NCI-H1436 (cell line): ENCODE results near the gene SLC7A8.

Source experiments
- DNase-seq: peaks from one replicate; lab custom pipeline; 2025; lab: John Stamatoyannopoulos, UW

The SLC7A8 gene

DNA sequence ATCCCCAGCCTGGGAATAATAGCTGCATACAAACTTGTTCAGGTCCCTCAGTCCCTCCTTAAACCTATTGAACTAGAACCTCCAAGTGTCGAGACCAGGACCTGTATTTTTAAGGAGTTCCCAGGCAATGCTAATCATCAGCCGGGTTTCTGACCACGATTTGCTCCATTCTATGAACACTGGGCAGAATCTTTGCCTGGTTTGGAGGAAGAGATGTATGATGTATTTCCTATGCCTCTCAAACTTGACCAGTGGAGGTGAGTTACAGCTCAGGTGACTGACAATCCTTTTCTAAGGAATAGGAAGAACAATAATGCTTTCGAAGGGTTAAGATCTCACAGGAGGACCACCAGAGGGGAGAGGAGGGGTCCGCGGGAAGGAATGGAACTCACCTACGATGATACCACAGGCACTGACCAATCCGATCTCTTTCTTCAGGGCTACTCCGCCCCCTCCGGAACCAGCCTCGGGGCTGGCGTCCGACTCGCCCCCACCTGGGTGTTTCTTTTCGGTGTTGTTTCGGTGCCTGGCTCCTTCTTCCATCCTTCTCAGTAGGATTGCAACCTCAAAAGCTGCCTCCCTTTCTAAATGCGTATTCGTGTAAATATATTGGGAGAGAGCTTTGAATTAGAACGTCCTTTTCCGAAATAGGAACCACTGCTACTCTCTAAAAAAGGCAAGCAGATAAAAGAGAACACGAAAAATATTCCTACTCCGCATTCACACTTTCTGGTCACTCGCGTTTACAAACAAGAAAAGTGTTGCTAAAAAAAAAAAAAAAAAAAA lies 895 bp downstream of the SLC7A8 start:
- no peak for DNase-seq

DNA sequence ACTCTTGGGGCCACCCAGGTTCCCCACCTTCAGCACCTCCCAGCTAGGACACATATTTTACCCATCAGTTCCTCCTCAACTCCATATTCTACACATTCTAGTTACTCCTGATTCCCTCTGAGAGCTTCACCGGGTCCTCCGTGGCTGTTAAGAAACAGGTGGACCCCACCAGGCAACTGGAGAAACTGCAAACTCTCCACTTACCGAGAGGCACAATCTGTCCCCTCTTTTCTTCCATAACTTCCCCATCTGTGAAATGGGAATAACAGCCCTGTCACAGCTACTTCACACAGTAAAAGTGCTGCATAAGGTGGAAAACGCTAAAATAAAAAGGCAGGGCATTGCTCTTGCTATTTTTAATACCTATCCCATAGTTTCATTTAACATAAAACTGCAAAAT lies 1.5 kb downstream of the SLC7A8 start:
- DNase-seq, result no peak

DNA sequence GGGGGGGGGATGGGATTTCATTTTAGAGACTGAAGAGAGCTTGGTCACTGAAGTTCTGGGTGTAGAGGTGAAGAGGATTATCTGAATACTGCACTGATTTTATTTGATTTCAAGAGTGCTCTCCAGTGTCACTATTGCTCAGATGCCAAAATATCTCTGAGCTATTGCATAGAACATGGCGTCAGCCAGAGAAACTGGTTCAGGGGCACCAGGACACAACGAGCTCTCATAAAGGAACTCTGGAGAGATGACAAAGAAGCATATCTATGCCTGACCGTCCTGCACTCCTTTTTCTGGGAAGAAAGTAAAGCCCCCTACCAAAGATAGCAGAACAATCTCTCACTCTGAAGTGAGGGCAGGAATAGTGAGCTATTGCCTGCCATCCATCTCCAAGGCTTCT lies 2.0 kb downstream of the SLC7A8 start:
- no peak for DNase-seq

DNA sequence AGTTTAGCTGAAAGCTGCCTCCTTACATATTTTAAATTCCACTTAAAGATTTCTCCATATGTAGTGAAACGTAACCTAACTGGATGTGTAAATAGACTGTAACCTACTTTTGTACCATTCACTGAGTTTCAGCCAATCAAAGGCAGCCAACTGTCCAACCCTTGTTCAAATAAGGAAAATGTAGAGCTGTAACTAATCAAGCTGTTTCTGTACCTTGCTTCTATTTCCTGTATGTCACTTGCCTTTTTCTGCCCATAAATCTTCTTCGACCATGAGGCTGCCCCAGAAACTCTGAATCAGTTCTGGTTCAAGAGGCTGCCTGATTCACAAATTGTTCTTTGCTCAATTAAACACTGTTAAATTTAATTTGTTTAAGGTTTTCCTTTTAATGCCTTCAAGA lies 6.3 kb downstream of the SLC7A8 start:
- DNase-seq, result no peak

DNA sequence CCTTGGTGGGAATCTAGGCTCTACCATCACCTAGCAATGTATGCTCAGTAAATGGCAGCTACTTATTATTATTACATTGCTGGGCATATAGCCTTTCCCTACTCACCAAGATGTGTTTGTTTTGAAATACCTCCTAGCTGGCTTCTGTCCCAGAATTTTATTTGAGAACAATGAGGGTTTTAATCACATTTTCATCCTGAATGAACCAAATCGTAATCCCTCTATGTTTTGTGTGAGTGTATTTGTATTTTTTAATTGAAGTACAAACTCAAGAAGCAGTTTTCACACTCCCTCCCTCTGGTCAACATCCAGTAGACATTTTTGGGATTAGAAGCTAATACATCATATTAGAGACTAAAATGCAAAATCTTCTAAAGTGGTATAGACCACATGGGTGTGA lies 7.6 kb downstream of the SLC7A8 start:
- DNase-seq, result no peak

DNA sequence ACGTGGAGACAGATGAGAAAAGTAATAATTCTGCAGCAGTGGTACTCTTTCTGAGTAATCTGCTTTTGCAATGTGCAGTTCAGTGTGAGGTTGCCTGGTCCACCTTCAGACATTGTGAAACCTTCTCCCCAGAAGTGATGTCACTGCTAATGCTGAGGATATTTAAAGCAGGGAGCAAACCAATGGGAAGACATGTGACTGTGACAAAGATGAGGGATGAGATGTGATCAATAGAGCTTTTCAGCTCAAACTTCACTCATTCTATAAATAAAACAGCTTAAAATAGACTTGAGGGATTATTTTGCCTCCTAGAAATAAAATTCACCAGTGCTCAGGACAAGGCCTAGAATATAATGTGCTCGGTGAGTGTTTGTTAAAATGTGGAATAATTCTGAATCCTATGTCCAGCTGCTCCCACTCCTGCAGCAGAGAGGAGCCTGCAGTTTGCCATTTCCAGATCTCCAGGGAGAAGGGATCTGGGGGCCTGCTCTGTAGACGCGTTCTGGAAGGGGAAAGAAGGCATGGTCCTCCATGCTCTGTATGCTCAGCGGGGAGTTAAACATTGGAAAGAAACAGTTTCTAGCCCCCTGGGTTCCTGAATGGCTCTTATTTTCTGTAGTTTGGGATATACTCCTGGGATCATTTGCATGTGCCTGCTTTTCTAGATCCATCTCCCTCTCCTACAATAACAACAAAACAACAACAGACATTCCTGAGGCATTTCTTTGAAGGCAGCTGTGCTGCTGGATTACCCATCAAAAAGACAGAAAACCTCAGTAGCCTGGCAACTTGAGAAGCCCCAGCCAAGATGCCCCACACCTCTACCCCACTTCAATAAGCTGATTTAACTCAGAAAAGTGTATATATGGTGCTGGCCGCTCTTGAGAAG lies 8.9 kb downstream of the SLC7A8 start:
- no peak for DNase-seq

DNA sequence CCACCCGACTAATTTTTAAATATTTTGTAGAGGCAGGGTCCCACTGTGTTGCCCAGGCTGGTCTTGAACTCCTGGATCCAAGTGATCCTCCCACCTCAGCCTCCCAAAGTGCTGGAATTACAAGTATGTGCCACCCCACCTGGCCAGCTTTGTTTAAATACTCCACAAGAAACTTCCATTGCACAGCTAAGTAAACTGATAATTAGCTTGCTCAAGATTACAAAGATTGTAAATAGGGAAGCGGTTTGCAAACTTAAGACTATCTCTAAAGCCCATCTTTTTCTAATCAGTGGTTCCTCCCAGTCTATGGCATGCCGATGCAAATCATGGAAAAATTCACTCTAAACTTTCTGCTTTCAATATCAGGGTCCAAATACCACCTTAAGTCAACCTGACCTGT lies 9.7 kb downstream of the SLC7A8 start:
- DNase-seq, result no peak

DNA sequence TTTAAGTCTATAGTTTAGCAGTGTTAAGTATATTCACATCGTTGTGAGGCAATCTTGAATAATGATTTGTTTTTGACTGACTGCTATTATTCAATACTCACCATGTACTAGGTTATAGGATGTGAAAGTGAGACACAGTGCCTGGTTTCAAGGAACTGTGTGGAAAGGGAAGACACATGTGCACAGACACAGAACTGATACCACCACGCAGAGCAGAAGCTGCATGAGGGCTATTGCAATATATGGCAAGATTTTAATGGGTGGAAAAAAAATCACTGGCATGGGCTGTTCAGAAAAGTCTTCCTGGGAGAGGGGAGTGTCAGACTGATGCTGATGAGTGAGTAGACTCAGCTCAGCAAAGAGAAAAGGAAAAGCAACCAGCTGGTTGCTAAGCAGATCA lies 10.4 kb downstream of the SLC7A8 start:
- no peak for DNase-seq

DNA sequence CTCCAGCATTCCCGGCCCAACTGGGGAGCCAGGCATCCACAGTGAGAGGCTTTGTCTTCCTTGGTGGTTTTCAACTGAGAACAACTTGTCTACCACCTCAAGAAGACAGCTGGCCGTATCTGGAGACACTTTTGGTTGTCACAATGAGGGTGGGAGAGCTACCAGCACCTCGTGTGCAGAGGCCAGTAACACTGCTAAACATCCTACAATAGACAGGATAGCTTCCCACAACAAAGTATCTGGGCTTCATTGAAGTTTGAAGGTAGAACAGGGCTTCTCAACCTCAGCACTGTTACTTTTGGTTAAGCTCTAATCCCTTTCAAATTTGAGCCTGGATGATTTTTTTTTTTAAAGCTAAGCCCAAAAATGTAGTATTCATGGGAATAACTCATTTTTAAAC lies 10.9 kb downstream of the SLC7A8 start:
- no peak for DNase-seq

DNA sequence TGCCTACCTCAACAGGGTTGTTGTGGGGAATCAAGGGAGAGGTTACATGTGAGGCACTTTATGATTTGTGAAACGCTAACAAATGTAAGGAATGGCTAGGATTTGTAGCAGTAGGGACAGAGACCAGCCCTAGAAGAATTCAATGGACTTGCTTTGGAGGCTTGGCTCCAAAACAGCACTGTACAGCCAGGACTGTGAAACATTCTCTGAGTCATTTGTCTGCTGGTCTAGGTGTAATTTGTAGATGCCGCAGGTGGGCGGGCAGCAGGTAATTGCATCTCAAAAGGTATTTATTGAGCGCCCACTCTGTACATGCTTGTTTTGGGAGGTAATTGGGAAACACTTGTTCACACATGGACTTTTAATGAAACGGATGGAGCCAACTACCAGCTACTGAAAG lies 11.4 kb downstream of the SLC7A8 start:
- no peak for DNase-seq

DNA sequence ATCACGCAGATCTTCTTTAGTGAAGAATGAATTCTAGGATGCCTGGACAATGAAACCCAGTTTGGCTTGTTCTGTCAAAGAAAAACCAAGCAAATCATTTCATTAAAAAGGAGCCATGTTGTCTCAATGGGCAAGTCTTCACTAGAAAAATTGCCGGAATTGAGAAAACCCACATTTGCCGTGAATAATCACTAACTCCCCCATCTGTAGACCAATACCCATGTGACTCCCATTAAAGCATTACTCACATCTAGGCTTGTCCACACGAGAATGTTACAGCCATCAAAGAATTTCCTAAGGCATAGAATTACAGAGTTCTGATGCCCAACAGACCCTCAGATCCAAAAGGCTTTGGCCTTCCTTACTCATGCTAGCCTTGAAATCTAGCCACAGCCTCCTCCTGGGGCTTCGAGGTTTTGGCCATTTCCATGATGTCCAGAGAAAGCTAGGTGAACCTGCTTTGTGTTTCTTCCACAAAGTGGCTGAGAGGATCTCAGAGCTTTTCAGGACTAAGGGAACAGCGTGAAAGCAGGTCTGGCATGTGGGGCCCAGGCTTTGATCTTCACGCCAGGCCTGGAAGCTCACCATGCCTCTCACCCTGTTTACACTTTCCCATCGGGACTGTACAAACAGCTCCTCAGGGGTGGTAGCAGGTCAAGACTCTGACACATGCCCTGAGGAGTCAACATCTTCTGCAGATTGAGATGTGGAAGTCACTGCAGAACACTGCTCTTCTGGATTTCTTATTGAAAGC lies 12.1 kb downstream of the SLC7A8 start:
- DNase-seq, result no peak

DNA sequence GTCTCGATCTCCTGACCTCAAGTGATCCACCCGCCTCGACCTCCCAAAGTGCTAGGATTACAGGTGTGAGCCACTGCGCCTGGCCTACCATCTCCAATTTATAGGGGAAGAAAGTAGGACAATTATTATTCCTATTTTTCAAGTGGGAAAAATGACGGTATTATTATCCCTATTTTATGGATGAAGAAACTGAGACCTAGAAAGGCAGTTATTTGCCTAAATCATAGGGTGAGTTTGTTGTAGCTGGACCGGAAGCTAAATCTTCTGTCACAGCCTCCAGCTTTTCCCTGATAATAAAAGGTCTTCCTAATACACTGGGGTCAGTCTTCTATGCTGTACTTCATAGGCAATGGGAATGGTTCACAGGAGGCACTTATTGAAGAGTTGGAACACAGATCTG lies 13.8 kb downstream of the SLC7A8 start:
- DNase-seq, result no peak

DNA sequence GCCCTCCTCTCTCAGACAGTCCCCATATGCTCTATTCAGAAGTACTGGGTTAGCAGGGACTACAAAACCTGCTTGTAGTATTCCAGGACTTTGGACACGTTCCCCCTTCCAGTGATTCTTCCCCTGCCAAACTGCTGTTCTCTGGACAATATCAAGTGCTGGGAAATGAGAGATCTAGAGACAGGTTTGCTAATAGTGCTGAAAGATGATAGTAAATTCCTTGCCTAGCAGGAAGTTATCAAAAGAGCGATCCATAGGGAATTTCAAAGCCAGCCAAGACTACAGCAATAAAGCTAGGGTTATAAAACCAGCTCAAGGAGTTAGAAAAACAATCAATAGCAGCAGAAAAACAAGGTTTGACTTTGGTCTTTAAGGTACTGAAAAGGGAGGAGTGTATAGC lies 15.2 kb downstream of the SLC7A8 start:
- no peak for DNase-seq

DNA sequence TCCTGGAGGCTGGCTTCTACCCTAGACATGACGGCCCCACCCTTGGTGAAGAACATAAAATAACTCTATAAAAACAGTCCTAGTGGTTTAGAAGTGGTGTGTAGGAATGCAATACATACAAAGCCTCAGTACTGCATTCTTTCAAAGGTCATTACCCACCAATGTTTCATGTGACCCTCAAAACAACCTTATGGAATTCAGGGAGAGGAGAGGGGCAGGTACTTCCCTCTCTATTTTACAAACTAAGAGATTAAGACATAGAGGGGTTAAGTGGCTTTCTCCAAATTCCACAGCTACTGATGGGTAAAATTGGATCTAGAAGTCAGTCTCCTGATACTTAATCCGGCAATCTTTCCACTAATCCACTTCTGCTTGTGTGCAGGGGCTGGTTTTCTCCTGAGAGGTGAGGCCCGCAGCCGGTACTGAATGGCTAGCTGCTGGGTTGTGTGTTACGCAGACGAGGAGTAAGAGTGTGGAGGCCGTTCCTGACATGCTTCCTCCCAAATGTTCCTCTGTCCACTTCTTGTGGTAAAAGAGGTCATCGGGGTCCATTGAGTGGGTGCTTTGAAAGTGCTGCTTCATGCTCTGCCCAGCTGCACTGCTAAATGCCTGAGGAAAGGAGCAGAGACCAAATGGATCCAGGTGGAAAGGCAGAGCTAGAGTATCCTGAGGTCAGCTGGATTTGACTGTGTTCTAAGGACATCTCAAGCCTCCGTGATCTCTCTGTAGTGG lies 16.2 kb downstream of the SLC7A8 start:
- no peak for DNase-seq

DNA sequence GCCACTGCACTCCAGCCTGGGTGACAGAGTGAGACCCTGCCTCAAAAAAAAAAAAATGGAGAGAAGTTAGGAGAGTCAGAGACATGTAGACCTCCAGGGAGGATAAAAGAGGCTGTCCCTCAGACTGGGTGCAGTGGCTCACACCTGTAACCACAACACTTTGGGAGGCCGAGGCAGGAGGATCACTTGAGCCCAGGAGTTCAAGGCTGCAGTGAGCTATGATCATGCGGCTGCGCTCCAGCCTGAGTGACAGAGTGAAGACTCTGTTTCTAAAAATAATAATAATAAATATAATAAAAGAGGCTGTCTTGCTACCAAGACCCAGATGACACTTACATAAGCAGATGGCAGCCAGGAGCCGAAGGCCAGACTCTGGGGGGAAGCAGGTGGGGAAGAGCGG lies 18.5 kb downstream of the SLC7A8 start:
- no peak for DNase-seq

DNA sequence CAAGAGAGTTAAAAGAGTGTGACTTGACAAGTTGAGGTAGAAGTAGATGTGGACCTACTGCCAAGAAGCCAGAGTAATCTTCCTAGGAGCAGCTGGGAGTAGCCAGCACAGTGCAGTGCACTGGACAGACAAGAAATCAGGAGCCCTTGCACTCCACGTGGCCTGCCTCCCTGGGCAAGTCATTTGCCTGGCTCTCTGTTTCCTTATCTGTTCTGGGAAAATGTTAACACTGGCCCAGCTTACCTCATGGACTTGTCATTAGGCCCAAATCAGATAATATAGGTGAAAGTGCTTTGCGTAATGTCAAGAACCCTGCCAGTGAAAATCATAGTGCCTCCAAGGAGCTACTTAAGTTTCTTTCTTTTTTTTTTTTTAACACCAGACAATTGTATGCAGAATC lies 19.2 kb downstream of the SLC7A8 start:
- DNase-seq, result no peak

DNA sequence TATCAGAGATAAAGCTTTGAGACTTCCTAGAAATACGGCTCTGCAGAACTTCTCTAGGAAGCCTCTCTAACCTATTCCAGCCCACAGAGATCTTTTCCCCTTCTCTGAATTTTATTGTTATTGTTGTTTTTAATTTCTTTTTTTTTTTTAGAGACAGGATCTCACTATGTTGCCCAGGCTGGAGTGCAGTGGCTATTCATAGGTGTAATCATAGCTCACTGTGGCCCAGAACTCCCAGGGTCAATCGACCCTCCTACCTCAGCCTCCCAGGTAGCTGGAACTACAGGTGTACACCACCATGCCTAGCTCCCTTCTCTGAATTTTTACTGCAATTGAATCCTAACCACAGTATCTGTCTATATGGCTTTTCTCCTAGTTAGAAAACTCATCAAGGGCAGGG lies 19.6 kb downstream of the SLC7A8 start:
- DNase-seq, result no peak

DNA sequence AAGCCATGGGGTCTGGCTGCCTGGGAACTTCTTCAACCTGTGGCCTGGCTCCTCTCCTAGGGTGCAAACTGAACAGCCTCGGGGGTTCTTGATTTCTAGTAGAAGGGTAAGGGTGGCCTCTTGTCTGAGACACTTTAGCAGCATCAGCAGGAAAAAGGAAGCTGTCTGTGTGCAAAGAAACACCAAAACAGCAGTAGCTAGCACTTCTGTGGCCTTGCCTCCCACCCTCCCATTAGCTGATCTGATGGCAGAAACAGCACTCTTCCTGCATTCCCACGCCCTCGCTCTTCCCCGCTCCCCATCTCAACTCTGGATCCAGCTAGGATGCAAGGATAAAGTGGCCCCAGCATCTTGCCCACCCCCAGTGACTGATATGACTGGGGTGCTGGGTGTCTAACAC lies 20.7 kb downstream of the SLC7A8 start:
- no peak for DNase-seq

DNA sequence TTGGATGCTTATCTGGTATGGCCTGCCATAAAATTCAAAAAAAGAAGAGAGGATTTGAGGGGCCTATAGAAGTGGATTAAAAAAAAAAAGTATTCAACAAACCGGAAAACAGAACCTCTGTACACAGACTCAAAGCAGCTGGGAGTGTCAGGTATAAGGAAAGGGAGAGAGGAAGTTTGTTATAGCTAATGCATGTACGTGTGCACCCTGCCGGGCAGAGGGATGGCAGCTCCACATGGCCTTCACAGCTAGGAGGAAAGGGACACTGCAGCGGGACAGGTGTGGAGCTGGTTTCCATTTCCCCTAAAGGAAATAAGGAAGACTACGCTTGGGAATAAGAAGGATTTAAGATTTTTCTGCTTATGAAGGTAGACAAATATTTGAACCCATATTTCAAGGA lies 21.5 kb downstream of the SLC7A8 start:
- DNase-seq, result no peak

DNA sequence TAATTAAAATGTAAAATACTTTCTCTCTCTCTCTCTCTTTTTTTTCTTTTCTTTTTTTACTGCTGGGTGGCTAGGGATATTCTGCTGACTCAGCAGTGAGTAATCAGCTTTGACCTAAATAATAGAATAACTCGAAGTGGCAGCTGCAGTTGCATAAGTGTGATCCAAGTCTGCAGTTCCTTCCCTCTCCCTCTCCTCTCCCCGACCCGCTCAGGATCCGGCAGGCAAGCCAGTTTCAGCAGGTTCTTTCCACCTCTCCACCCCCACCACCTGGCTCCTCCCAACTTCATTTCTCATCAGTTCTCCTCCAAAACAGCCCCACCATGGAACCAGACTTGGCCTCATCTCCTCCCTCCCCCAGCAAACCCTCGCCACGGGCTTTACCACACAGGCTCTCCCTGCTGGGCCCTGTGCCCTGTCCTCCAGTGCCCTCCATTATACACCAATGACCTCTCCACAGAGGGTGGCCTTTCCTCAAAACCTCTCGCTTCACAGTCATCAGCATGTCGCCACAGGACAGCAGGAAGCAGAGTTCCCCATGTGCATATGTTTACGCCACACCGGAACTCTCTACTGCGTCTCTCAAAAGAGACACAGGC lies 22.4 kb downstream of the SLC7A8 start:
- DNase-seq, result no peak

DNA sequence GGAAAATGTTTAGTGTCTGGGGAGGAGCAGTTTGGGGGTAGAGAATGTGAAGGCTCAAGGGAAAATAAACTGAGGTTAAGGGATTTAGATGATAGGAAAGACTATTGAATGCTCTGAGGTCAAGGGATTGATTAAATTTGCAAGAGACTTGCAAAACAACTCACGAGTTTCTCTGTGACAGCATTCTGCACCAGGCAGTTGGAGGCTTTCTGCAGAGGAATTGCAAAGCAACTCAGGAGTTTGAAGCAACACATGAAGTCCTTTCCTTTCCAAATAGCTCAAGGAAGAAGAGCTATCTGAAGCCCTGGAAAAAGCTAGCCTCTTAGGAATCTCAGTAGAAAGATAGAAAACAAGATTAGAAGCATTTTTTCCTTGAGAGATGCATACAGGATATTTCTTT lies 23.9 kb downstream of the SLC7A8 start:
- no peak for DNase-seq

DNA sequence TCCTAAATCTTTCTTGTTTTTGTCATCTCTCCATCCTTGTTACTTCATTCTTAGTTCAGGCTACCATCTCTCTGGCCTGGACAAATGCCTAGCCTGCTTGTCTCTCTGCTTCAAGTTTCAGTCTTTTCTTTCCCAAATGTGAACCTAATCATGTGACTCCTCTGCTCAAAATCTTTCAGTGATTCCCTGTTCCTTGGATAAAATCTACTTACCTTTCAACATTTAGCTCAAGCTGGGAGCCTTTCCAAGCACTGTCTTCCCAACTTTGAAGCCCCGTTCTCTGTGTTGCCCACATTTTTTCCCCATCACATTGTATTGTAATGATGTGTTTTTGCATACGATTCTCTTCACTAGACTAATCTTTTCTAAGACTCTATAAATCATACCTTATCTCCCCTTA lies 24.7 kb downstream of the SLC7A8 start:
- no peak for DNase-seq
